ENCODE data around the gene RPA1.
"Not testable (repeated sequence)": the region's sequence is repeated elsewhere in the genome, so short reads cannot be mapped to it uniquely, and the experiment has no call there.

Gene RPA1

DNA sequence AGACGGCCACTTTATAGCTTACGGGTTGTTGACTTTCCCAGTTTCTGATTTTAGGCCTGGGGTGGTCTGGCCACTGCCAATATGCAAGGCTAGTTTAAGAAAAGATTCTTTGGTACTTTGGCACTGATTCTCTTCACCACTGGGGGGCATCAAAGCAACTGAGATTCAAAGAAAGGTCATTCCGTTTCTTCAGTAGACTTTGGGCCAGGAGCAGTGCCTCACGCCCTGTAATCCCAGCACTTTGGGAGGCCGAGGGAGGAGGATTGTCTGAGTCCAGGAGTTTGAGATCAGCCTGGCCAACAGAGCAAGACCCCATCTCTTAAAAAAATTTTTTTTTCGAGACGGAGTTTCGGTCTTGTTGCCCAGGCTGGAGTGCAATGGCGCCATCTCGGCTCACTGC lies 53.0 kb downstream of the RPA1 start:
- TF ChIP-seq, protein P1, sequence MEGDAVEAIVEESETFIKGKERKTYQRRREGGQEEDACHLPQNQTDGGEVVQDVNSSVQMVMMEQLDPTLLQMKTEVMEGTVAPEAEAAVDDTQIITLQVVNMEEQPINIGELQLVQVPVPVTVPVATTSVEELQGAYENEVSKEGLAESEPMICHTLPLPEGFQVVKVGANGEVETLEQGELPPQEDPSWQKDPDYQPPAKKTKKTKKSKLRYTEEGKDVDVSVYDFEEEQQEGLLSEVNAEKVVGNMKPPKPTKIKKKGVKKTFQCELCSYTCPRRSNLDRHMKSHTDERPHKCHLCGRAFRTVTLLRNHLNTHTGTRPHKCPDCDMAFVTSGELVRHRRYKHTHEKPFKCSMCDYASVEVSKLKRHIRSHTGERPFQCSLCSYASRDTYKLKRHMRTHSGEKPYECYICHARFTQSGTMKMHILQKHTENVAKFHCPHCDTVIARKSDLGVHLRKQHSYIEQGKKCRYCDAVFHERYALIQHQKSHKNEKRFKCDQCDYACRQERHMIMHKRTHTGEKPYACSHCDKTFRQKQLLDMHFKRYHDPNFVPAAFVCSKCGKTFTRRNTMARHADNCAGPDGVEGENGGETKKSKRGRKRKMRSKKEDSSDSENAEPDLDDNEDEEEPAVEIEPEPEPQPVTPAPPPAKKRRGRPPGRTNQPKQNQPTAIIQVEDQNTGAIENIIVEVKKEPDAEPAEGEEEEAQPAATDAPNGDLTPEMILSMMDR (IDR thresholded peaks at IDR 0.05; ENCODE audit: insufficient read depth, low read depth, low read length, missing control alignments) = peak; percentile 57
- no peak overlapping the region for H3K4me3 ChIP-seq (ENCODE audit: low read length)
- peak; percentile 46 for DNase-seq (ENCODE audit: low read depth)

DNA sequence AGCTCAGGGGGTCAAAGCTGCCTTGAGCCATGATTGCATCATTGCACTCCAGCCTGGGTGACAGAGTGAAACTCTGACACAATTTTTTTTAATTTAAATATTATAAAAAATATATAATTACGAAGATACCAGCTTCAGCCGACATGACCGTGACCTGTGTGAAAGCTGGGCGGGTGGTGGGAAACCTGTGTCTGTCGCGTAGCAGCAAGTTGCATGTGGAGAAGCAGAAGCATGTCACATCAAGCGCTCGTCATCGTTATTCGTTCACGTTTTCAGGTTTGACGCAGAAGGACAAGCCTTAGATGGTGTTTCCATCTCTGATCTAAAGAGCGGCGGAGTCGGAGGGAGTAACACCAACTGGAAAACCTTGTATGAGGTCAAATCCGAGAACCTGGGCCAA lies 53.7 kb downstream of the RPA1 start:
- TF ChIP-seq, protein P1 (IDR thresholded peaks at IDR 0.05; ENCODE audit: insufficient read depth, low read depth, low read length, missing control alignments) = no peak
- H3K4me3 ChIP-seq (ENCODE audit: low read length) = no peak overlapping the region
- DNase-seq (ENCODE audit: low read depth) = no peak

DNA sequence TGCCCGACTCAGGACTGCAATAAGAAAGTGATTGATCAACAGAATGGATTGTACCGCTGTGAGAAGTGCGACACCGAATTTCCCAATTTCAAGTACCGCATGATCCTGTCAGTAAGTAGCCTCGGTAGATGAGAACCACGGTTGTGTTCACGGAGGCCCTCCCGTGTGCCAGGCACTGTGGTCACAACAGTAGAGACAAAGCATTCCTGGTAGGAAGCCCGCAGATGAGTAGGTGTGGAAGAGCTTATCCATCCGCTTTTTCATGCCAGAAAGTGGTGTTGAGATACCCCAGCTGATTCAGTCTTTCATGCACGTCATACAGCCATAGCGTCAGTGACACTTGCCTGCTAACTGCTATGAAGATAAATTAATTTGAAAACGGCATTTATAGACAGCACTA lies 58.9 kb downstream of the RPA1 start:
- TF ChIP-seq, protein P1 (IDR thresholded peaks at IDR 0.05; ENCODE audit: insufficient read depth, low read depth, low read length, missing control alignments) = no peak
- DNase-seq (ENCODE audit: low read depth) = no peak
- no peak overlapping the region for H3K4me3 ChIP-seq (ENCODE audit: low read length)

DNA sequence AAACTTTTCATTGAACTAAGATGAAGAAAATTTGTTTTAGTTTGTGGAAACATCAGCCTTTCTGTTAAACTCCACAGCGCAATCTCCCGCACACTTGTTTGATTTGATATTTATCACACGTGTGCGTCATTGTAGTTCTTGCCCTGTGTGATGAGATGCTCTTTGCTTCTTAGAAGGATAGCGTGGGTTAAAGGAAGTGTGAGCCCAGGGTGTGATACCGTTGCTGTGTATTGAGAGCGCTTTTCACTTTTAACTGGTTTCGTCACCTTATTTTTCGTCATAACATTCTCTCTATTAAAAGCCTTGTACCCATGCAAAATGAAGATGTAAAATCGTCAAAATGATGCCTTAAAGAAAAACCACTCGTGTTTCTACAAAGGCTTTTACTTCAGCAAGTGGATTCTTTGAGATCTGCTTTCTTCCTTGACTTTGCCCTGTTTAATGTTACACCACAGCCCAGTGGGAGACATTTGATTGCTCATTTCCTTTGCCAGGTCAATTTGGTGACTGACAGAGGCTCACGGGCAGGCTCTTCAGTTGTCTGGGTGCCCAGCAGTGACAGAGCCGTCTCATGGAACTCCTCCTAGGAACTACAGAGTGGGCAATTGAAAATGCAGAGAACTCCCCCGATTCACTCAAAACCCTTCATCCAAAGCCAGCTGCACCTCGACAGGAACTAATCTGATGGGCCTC lies 61.1 kb downstream of the RPA1 start:
- TF ChIP-seq, protein P1 (IDR thresholded peaks at IDR 0.05; ENCODE audit: insufficient read depth, low read depth, low read length, missing control alignments) = no peak
- no peak overlapping the region for H3K4me3 ChIP-seq (ENCODE audit: low read length)
- no peak for DNase-seq (ENCODE audit: low read depth)

DNA sequence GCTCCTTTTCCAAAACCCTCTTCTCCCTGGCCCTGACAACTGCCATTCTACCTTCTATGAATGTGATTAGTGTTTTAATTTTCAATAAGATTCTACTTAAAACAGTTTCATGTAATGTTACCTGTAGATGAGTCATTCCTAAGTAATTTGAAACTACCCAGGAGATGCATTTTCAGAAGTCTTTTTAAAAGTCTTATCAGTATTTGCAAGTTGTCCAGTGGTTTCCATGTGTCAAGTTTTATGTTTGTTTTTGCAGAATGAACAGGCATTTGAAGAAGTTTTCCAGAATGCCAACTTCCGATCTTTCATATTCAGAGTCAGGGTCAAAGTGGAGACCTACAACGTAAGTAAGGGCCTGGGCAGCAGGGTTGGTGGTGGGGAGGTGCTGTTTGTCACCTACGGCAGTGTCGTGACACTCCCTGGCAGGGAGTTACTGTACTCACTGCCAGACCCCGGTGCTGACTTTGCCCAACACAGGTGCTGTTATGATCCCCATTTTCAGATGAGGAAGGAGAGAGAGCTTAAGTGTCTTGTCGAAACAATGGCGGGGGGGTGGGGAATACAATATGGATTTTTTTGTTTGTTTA lies 65.0 kb downstream of the RPA1 start:
- no peak overlapping the region for H3K4me3 ChIP-seq (ENCODE audit: low read length)
- TF ChIP-seq, protein P1 (IDR thresholded peaks at IDR 0.05; ENCODE audit: insufficient read depth, low read depth, low read length, missing control alignments) = no peak
- DNase-seq (ENCODE audit: low read depth) = no peak

DNA sequence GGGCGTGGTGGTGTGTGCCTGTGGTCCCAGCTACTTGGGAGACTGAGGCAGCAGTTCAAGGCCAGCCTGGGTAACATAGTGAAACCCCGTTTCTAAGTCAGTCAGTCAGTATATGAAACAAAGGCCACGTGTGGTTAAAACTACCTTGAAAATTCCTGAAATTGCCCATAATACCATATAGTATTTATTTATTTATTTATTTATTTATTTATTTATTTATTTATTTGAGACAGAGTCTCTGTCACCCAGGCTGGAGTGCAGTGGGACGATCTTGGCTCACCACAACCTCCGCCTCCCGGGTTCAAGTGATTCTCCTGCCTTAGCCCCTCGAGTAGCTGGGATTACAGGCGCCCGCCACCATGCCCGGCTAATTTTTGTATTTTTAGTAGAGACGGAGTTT lies 65.7 kb downstream of the RPA1 start:
- not testable (repeated sequence) for H3K4me3 ChIP-seq (ENCODE audit: low read length); DNase-seq (ENCODE audit: low read depth)

DNA sequence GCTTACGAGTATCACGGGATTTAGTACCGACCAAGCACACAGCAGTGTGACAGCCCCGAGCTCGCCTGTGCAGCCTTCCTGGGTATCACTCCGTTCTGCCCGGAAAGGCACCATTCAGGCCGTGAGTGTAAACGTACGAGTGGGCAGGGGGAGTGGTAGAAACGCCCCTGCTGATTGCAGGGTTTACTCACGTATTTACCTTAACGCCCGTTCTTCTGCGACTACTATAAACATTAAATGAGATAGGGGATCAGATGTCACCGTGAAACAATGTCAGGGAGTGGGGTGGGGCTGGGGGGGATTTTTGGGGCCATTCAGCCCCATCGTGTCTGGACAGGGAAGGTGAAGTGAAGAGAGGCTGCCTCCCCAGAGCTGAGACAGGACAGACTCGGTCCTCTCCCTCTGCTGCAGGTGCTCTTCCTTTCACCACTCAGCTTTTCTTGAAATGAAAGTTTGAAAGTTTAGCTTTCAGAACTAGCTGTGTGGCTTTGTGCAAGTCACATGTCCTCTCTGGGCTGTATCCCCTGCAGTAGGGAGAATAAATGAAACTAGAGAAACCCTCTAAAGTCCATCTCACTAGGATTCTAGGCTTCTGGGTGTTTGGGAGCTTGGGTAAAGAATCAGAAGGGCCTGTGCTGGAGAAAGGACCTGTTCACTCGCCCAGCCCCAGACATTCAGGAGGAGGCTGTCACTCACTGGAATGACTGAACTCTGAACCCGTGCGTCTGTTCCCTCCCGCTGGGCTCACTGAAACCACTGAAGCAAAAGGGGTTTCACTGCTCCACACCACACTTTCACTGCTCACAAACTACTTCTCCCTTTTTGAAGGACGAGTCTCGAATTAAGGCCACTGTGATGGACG lies 66.7 kb downstream of the RPA1 start:
- no peak for DNase-seq (ENCODE audit: low read depth)
- TF ChIP-seq, protein P1 (IDR thresholded peaks at IDR 0.05; ENCODE audit: insufficient read depth, low read depth, low read length, missing control alignments) = no peak
- H3K4me3 ChIP-seq (ENCODE audit: low read length) = no peak overlapping the region

All from epithelial cell of esophagus (primary cell).